NOMO-1 treated with dmso at 0.1 percent for 144 hours (cell line): Measurements from ENCODE around the gene MGST2.
A peak's percentile ranks its signal among the peaks of the same experiment; 100 is the strongest.
"Not testable (repeated sequence)": the region's sequence is repeated elsewhere in the genome, so short reads cannot be mapped to it uniquely, and the experiment has no call there.

Experiments
- DNase-seq: peaks from one replicate; lab custom pipeline; 2025; ENCODE audit not compliant: unreplicated experiment; lab: John Stamatoyannopoulos, UW

MGST2 gene

GRCh38 chr4:139665690-139666529 lies at the start of gene MGST2:
MGST2 (plus strand) TSS chr4:139665819; CDS start chr4:139666020, 201 bp downstream.
- peak; percentile 42 for DNase-seq

- DNase-seq: peak; percentile 3
Observed at GRCh38 chr4:139617702-139618490, 47.7 kb upstream of the MGST2 start.

- DNase-seq: no peak
Observed at GRCh38 chr4:139619644-139620043, 46.0 kb upstream of the MGST2 start.

- DNase-seq: no peak
Observed at GRCh38 chr4:139622901-139623381, 42.7 kb upstream of the MGST2 start.

GRCh38 chr4:139624441-139625092 lies 41.1 kb upstream of the MGST2 start:
- DNase-seq: no peak

- DNase-seq: no peak
Observed at GRCh38 chr4:139625093-139625455, 40.5 kb upstream of the MGST2 start.

GRCh38 chr4:139625482-139625881 lies 40.1 kb upstream of the MGST2 start:
- no peak for DNase-seq

GRCh38 chr4:139628184-139629012 lies 37.2 kb upstream of the MGST2 start:
- DNase-seq: no peak

GRCh38 chr4:139629436-139630125 lies 36.0 kb upstream of the MGST2 start:
- no peak for DNase-seq

- no peak for DNase-seq
Observed at GRCh38 chr4:139630126-139630495, 35.5 kb upstream of the MGST2 start.

- DNase-seq: no peak
Observed at GRCh38 chr4:139630991-139631390, 34.6 kb upstream of the MGST2 start.

GRCh38 chr4:139631791-139632190 lies 33.8 kb upstream of the MGST2 start:
- no peak for DNase-seq

GRCh38 chr4:139632739-139633138 lies 32.9 kb upstream of the MGST2 start:
- DNase-seq: not testable (repeated sequence)

GRCh38 chr4:139633195-139633594 lies 32.4 kb upstream of the MGST2 start:
- DNase-seq: no peak

- DNase-seq: no peak
Observed at GRCh38 chr4:139633661-139634060, 32.0 kb upstream of the MGST2 start.

- DNase-seq: no peak
Observed at GRCh38 chr4:139635966-139636365, 29.7 kb upstream of the MGST2 start.

- not testable (repeated sequence) for DNase-seq
Observed at GRCh38 chr4:139638306-139638705, 27.3 kb upstream of the MGST2 start.

- no peak for DNase-seq
Observed at GRCh38 chr4:139639654-139640053, 26.0 kb upstream of the MGST2 start.

- DNase-seq: no peak
Observed at GRCh38 chr4:139641218-139641617, 24.4 kb upstream of the MGST2 start.

- no peak for DNase-seq
Observed at GRCh38 chr4:139642364-139642763, 23.3 kb upstream of the MGST2 start.
